Transverse colon (tissue), 4 donors: ENCODE results near the gene BMP7.

Source experiments
- CTCF ChIP-seq, 5 experiments: fragments of 200-600 bp in 3 of 5; fragments of 450-650 bp in 2 of 5; sonication (generic) in 3 of 5; IDR thresholded peaks; 1 replicate in 2 of 5; 2 replicates in 3 of 5; pipeline ENCODE4 v1.5.1; 2016 to 2017; ENCODE audit warnings: antibody characterized with exemption in 5 of 5, inconsistent platforms in 3 of 5, mild to moderate bottlenecking in 2 of 5, moderate library complexity in 1 of 5
- EP300 ChIP-seq: sonication (generic); formaldehyde crosslinking; IDR thresholded peaks from one replicate; pipeline ENCODE4 v1.6.1; 2017; ENCODE audit warnings: antibody characterized with exemption, low read depth
- POLR2A ChIP-seq: fragments of 450-650 bp; IDR thresholded peaks from one replicate; pipeline ENCODE4 v1.6.1; 2016; ENCODE audit warnings: antibody characterized with exemption, mild to moderate bottlenecking, moderate library complexity
- POLR2AphosphoS5 ChIP-seq, 3 donors: sonication (generic); formaldehyde crosslinking; IDR thresholded peaks; one replicate each; pipeline ENCODE4 v1.6.1; 2016; ENCODE audit warnings: antibody characterized with exemption in 3 of 3

- TF ChIP-seq CTCF (IDR thresholded peaks at IDR 0.05) (no peak), POLR2A (no peak), EP300 (no peak), POLR2AphosphoS5 (IDR thresholded peaks at IDR 0.05) (no peak)
Observed at GRCh38 chr20:57259938-57260921, 6.2 kb downstream of the BMP7 start.
